ENCODE results near the gene ACOX2. TPM values are rescaled to one million over a fixed set of nuclear protein-coding genes. Genes with fewer than 3 reads are reported as not detected.

The ACOX2 gene
- 0.16 and 0.91 TPM in 2 replicates for total RNA-seq
- polyA plus RNA-seq (2012) = 1.3 TPM

- peak; percentile 5 for DNase-seq (ENCODE audit: low read depth)
These were observed at the start of gene ACOX2 for GRCh38 chr3:58536501-58537411. Gene ACOX2 (minus strand): TSS chr3:58537190. CDS start chr3:58535106, 2,084 bp downstream.

GRCh38 chr3:58585994-58586393 is 49.0 kb upstream of the ACOX2 start:
- DNase-seq (ENCODE audit: low read depth) = no peak

DNA sequence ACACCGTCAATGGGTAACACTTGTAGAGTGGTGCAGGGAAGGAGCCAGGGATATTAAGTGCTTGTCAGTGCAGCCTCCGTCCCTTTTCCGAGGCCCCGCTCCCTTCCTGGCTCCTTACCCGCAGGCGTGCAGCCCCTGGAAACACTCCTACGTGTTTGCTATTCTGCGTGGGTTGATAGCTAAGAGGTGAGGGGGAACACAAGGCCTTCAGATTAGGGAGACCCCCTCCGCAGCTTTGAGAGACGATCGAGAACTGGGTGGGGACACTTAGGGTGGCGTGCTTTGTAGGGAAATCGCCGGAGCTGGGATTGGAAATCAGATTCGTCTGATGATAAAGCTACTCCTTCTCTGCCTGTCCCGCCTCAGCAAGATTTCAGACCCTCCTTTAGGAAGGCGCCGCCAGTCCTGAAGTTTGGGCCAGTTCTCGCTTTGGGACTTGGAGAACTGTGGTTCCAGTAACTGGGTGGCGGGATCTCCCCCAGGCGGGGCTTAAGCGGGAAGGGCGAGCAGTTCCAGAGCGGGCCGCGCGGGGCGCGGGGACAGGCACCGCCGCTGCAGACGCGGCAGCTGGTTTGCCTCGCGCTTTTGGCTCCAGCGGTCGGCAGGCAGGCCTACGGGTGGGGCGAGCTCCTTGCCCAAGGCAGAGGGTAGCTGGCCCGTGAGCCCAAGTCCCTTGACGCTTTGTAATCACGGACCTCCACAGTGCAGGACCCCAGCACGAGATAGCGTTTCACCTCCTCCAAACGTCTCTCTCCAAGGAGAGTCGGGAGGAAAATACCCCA is 48.2 kb upstream of the ACOX2 start:
- peak; percentile 72 for DNase-seq (ENCODE audit: low read depth)

DNA sequence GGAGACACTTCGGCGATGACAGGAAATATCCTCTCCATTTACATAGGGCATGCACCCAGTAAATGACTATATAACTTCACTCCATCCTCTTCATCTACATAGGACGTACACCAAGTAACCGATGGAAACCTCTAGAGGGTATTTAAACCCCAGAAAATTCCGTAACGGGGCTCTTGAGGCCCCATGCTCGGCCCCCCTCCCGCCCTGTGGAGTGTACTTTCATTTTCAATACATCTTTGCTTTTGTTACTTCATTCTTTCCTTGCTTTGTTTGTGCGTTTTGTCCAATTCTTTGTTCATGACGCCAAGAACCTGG is 47.7 kb upstream of the ACOX2 start:
- no peak for DNase-seq (ENCODE audit: low read depth)

GRCh38 chr3:58581328-58582091 is 44.5 kb upstream of the ACOX2 start:
- DNase-seq (ENCODE audit: low read depth) = no peak

DNA sequence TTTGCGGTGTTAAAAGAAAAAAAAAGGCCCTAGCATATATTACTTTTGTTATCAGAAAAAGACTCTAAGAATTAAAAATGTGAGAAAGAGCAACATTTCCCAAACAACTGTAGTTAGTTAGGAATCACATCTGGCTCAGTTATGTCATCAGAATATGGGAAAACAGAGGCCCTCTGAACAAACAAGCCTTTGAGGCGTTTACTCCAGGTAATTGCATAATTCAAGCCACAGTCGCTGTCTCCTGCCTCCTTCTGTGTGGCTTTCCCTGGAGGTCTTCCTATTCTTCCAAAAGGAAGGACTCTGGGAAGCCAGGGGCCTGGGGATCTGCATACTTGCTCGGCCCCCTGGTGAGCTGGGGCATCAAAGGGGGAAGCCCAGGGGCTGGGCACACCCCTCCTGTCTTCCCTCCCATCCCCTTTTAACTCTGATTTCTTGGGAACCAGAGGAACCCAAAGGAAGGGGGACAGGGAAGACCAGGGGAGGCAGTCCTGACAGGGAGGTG is 43.9 kb upstream of the ACOX2 start:
- no peak for DNase-seq (ENCODE audit: low read depth)

DNA sequence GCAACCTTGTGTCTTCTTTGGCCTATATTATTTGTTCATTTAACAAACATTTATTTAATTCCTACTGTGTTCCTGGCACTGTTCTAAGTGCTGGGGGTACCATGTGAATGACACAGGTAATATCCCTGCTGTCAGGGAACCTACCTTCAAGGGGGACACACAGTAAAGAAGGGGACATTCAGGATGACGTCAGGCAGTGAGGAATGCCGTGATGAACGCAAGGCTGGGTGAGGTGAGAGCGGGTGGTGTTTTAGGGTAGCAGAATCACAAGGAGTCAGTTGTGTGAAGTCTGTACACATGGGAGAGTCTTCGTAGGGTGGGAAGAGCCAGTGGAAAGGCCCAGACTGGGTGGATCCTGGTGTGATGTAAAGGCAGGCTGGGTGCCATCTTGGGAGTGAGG is 41.9 kb upstream of the ACOX2 start:
- no peak for DNase-seq (ENCODE audit: low read depth)

GRCh38 chr3:58577269-58577821 is 40.4 kb upstream of the ACOX2 start, which contains the start of gene FAM107A:
Gene FAM107A (minus strand): TSS chr3:58577391. CDS start chr3:58569860, 7,531 bp downstream.
- DNase-seq (ENCODE audit: low read depth) = no peak

- no peak for DNase-seq (ENCODE audit: low read depth)
These were observed 39.7 kb upstream of the ACOX2 start for GRCh38 chr3:58576716-58577115.

DNA sequence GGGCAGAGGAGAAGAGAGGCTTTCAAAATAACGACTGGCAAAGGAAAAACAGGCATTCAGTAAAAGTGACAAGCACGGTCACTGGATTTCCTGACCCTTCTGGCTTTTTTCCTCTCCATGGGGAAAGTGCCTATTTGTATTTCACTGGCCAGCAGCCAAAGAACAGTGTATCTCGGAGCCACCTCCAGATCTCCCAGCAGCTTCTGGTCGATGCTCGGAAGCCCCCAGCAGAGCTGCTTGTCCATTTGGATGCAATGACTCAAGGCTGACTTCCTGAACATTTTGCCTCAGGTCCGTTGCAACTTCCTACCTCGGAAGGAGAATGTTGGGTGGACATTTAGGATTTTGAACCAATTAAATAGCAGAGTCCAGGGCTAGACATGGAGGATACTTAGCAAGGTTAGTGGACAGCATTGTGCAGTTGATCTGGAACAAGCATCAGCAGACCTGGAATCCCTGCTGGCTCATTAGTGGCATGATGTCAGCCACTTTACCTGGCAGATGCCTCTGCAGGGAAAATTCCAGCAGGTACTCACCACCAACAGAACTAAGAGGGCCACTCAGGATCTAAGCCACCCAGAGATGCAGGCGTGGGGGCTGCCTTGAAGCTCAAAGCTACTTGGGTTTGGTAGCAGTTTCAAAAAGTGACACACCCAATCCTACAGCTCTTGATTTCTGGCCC is 39.1 kb upstream of the ACOX2 start:
- no peak for DNase-seq (ENCODE audit: low read depth)

DNA sequence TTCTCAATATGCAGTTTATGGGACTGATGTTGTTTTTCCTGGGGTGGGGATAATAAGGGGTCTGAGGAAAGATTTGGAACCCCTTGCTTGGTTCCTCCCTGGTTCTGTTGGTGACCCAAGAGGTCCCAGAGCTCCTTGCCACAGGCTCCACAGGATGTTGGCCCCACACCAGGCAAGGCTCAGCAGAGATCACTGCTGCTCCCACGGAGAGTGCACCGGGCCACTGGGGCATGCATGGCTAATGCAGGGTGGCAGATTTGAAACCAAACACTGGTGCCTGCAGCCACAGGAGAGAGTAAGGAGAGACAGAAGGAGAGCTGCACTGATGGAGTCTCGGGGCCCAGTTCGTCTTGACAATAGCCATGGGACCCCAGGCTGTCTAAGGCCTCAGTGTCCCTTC is 37.7 kb upstream of the ACOX2 start:
- DNase-seq (ENCODE audit: low read depth) = no peak

- DNase-seq (ENCODE audit: low read depth) = no peak
These were observed 37.1 kb upstream of the ACOX2 start for GRCh38 chr3:58574106-58574505.

- DNase-seq (ENCODE audit: low read depth) = no peak
These were observed 36.6 kb upstream of the ACOX2 start for GRCh38 chr3:58573640-58574039.

DNA sequence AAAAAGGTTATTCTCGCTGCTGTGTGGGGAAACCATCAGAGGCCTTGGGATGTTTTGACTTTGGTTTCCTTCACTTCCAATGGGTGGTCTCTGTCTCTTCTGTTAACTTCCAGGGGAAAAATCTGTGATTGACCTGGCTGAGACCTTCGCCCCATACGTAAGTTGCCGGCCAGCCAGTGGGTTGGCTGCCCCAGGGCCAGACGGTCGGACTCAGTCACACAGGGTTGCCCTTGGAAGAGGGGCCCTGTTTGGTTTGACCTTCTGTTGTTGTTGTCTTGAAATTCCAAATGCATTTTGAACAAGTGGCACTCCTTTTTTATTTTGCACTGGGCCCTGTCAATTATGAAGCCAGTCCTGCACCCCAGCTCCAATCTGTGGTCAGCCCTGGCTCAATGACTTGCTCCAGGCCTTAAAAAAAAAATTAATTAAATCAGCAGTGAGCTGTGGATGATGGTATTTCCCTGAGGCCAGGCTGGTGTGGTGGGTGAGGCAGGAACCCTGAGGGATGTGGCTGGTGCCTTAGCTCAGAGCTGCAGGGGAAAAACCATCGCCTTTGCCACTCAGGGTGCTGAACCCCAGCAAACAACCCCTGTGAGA is 35.7 kb upstream of the ACOX2 start:
- peak; percentile 17 for DNase-seq (ENCODE audit: low read depth)

GRCh38 chr3:58572013-58572633 is 35.1 kb upstream of the ACOX2 start:
- no peak for DNase-seq (ENCODE audit: low read depth)

- DNase-seq (ENCODE audit: low read depth) = no peak
These were observed 33.9 kb upstream of the ACOX2 start for GRCh38 chr3:58570851-58571250.

GRCh38 chr3:58569287-58570001 is 32.5 kb upstream of the ACOX2 start:
- DNase-seq (ENCODE audit: low read depth) = no peak

DNA sequence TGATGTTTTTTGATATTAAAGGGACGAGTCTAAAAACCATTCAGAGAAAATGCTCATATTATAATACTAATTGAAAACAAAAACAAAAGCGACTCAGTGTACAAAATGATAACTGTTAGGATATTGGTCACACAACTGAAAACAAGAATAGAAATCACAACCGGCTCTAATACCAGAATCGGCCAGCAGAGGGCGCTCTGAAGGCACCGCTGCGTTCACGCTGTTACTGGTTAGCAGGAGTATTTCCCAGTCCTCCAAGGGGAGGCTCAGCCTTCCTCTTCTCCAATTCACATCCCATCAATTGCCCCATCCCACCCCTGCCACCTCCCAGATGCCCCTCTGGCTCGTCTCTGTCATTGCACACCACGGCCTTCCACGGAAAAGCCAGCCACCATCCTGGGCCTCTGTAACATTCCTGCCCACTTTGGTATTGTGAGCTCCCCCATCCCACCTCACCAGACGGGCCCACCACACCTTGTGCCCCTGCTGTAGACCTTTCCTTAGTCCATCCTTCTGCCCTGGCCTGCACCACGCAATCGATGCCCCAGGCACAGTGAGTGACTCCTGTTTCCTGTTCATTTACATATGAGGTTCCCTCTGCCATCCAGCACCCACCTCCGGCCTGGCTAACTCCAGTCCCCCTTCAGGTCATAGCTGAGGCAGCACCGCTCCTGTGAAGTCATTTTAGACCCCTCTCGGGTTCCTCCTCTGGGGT is 31.7 kb upstream of the ACOX2 start:
- DNase-seq (ENCODE audit: low read depth) = peak; percentile 69

DNA sequence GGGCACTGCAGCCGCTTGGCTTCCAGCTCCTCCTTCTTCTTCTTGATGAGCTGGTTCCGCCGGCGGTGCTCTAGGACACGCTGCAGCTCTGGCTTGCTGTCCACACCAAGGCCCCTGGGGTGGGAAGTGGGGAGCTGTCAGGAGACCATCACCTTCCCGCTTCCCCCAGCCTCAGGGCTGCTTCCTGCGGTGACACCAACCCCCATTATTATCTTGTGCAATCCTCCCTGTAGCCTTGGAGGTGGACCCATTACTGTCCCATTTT is 30.2 kb upstream of the ACOX2 start:
- no peak for DNase-seq (ENCODE audit: low read depth)

Data from myocyte (in vitro differentiated cells).